ENCODE results near the gene TGFB2.

- TF ChIP-seq CTCF (conservative IDR thresholded peaks at IDR 0.05; ENCODE audit: low read depth in 2 of 2) (no peak), POLR2AphosphoS5 (IDR thresholded peaks at IDR 0.05; ENCODE audit: low read depth) (no peak), EZH2 (IDR thresholded peaks at IDR 0.05; ENCODE audit: low read depth, unreplicated experiment) (no peak)
Measured at GRCh38 chr1:218298398-218298797, 46.7 kb upstream of the TGFB2 start.

Data from GM23338 (cell line).